Cardiac muscle cell (in vitro differentiated cells and primary cell): Measurements from ENCODE around the gene BCCIP. TPM values are rescaled to one million over a fixed set of nuclear protein-coding genes. Genes with fewer than 3 reads are reported as not detected.

ENCODE experiments used
- DNase-seq, 2 donors: peaks; one replicate each; pipeline versions ENCODE4 v3.0.0 to v3.0.0-alpha.2; 2010 to 2017; ENCODE audit warnings: low read depth in 1 of 2, low spot score in 1 of 2
- H3K27ac ChIP-seq: fragments of 200-600 bp; sonication (generic); 2 replicates; pipeline ENCODE4 v1.5.1; 2016
- H3K27me3 ChIP-seq: fragments of 200-600 bp; sonication (generic); 2 replicates; pipeline ENCODE4 v1.6.0; 2016; ENCODE audit warnings: control low read depth
- H3K36me3 ChIP-seq: fragments of 200-600 bp; sonication (generic); 2 replicates; pipeline ENCODE4 v1.5.1; 2016; ENCODE audit warnings: control low read depth
- H3K4me1 ChIP-seq: fragments of 200-600 bp; sonication (generic); 2 replicates; pipeline ENCODE4 v1.8.1; 2017; ENCODE audit warnings: low read depth, mild to moderate bottlenecking, mixed run types
- H3K4me3 ChIP-seq: fragments of 200-600 bp; sonication (generic); 2 replicates; pipeline ENCODE4 v1.5.1; 2016; ENCODE audit warnings: mild to moderate bottlenecking
- H3K9me3 ChIP-seq: fragments of 200-600 bp; sonication (generic); 2 replicates; pipeline ENCODE4 v1.5.1; 2017; ENCODE audit warnings: low read depth, mild to moderate bottlenecking, control low read depth
- polyA plus RNA-seq: library from polyadenylated mRNA; unstranded; fragments of >200 nt; fragmentation: Nextera tagmentation; extraction: Ambion mirVana; gene quantifications from 2 replicates; pipeline ENCODE4 v1.2.1, GENCODE V29; 2016
- total RNA-seq: library from RNA; depleted of rRNA; stranded (reverse); fragments of >200 nt; gene quantifications from 2 replicates; pipeline ENCODE4 v1.2.3, GENCODE V29; 2016
- TF ChIP-seq, protein P1 (sequence below): IDR thresholded peaks from 2 replicates; pipeline ENCODE4 v1.5.1; 2012; ENCODE audit warnings: low read depth, mild to moderate bottlenecking, low read length

BCCIP gene
- total and polyA plus RNA-seq, 2 experiments from 2014 or later, result 34.2 to 93.9 TPM

DNA sequence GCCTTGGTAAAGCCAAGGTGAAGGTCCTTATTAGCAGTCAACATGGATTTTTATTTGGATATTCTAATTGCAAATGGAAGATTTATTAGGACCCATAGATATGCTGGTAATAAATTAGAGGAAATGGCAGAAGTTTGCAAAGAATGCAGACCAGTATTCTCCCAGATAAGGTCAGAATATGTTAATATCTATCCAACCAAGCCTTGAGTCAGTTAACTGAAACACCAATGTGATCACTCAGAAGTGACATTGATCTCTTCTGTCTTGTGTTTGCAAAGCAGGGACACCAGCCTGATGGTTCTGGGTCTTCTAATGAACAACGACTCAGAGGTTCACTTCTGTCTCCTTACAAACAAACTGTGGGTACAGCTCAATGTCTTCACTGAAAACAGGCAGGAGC, 21.8 kb upstream of the BCCIP start:
- Histone ChIP-seq H3K4me3 (no peak overlapping the region), H3K9me3 (no peaks in the 10 kb centered on the region), H3K4me1 (no peaks in the 10 kb centered on the region), H3K27ac (no peak overlapping the region), H3K36me3 (peaks cover 14% of the 10 kb centered on the region), H3K27me3 (no peaks in the 10 kb centered on the region)
- TF ChIP-seq, protein P1, sequence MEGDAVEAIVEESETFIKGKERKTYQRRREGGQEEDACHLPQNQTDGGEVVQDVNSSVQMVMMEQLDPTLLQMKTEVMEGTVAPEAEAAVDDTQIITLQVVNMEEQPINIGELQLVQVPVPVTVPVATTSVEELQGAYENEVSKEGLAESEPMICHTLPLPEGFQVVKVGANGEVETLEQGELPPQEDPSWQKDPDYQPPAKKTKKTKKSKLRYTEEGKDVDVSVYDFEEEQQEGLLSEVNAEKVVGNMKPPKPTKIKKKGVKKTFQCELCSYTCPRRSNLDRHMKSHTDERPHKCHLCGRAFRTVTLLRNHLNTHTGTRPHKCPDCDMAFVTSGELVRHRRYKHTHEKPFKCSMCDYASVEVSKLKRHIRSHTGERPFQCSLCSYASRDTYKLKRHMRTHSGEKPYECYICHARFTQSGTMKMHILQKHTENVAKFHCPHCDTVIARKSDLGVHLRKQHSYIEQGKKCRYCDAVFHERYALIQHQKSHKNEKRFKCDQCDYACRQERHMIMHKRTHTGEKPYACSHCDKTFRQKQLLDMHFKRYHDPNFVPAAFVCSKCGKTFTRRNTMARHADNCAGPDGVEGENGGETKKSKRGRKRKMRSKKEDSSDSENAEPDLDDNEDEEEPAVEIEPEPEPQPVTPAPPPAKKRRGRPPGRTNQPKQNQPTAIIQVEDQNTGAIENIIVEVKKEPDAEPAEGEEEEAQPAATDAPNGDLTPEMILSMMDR, result no peak
- DNase-seq, result no peak

DNA sequence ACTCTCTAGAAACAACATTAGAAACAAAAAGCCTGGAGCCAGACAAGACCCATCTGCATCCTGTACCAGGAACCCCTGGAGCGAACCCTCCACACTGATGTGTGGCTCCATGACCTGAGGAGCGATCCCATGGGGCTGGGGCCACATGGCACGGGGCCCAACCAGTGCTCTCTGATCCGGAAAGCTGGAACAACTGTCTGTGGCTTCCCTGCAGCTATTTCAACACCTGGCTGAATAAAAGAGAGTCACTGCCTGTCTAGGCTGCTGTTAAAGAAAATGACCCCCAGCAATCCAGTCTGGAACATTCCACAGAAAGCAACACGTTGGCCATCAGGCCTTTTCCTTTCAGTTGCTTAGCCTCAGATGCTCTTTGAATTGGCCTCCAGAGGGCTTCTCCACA, 21.2 kb upstream of the BCCIP start:
- DNase-seq, result no peak
- peaks cover 11% of the 10 kb centered on the region for H3K36me3 ChIP-seq
- no peaks in the 10 kb centered on the region for H3K27me3 ChIP-seq
- H3K4me1 ChIP-seq, result no peaks in the 10 kb centered on the region
- no peaks in the 10 kb centered on the region for H3K9me3 ChIP-seq
- H3K27ac ChIP-seq, result no peak overlapping the region
- TF ChIP-seq, protein P1, result no peak
- no peak overlapping the region for H3K4me3 ChIP-seq

DNA sequence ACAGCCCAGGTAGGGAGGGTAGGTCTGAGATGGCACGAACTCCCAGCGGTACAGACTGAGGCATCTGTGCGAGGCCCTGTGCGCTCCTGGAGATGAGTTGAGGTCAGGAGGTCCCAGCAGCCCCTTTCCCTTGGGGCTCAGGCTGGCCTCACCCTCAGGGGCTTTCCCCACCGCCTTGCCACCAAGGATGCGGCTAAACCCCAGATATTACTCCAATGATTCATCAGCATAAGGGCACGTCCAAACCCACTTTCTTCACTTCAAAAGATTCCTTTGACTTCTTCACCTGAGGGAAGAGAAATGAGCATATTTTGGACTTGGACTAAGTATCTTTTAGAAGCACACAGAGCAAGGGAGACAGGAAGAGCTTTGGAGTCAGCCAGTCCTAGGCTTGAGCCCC, 20.6 kb upstream of the BCCIP start:
- H3K9me3 ChIP-seq, result no peaks in the 10 kb centered on the region
- no peak overlapping the region for H3K27ac ChIP-seq
- H3K36me3 ChIP-seq, result peaks cover 7% of the 10 kb centered on the region
- no peak for DNase-seq
- H3K4me3 ChIP-seq, result no peak overlapping the region
- H3K27me3 ChIP-seq, result no peaks in the 10 kb centered on the region
- no peaks in the 10 kb centered on the region for H3K4me1 ChIP-seq
- TF ChIP-seq, protein P1, result no peak

DNA sequence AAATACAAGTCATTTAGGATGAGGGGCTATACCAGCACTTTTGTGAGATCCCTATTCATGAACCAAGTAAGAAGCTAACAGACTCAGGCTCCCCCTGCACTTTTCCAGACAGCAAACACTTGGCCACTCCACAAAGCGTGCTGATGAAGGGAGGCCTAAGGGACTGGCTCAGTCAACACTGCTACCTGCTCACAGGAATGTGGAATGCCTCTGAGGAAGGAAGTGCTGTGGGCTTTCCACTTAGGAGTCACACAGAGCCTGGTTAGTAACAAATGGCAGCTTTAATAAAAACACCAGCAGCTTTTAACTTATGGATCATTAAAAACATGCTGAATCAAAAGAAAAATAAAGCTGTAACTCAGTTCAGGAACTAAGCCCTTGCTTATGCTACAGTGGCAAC, 15.3 kb upstream of the BCCIP start:
- Histone ChIP-seq H3K4me1 (no peaks in the 10 kb centered on the region), H3K36me3 (peaks cover 14% of the 10 kb centered on the region), H3K27ac (no peak overlapping the region), H3K9me3 (no peaks in the 10 kb centered on the region), H3K4me3 (no peak overlapping the region), H3K27me3 (no peaks in the 10 kb centered on the region)
- TF ChIP-seq, protein P1, result no peak
- no peak for DNase-seq

DNA sequence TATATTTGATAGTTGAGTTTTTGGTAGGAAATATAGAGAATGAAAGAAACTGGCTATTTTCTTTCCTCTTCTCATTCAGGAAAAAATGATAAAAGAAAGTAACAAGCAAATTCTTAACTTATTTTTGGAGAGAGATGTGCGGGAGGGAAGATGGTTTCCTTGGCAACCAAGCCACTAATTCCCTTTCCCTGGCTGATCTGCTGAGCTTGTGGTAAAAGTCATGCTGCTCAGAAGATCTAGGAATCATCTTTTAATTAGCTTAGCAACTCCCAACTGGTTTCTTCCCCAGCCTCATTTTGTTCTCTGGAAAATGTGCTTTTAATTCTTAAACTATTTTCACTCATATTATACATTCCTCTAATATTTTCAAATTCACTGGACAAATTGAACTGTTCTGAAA, 12.1 kb upstream of the BCCIP start:
- Histone ChIP-seq H3K27ac (no peak overlapping the region), H3K9me3 (no peaks in the 10 kb centered on the region), H3K4me1 (no peaks in the 10 kb centered on the region), H3K36me3 (peaks cover 17% of the 10 kb centered on the region), H3K27me3 (no peaks in the 10 kb centered on the region), H3K4me3 (no peak overlapping the region)
- TF ChIP-seq, protein P1, result no peak
- no peak for DNase-seq

DNA sequence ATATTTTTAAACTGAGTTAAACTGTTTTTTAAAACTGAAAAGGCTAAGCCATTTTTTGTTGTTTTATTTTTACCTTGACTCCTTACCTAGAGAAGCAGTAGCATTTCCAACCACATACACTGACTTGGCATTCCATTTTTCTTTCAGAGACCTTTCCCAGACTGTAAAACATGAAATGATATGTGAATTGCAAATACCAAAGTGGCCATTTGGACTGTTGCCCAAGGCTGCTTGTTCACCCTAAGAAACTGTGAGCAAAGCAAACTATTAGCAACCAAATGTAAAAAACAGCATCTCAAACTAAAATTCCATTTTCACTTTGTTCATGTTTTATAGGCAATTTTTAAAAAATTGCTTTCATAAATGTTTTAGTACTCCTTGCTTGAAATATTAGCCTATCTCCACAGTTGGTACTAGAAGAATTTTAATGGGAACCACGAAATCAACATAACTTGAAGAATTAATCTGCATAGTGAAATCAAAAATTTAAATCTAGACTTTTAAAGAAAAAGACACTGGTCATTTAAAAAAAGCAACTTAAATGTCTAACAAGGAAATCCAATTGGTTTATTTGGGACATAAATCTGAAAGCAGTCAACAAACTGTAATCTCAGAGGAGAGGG, 11.1 kb upstream of the BCCIP start:
- H3K27me3 ChIP-seq, result no peaks in the 10 kb centered on the region
- no peaks in the 10 kb centered on the region for H3K9me3 ChIP-seq
- peaks cover 17% of the 10 kb centered on the region for H3K36me3 ChIP-seq
- peak in 1 of 2 donors; percentile 42 for DNase-seq
- TF ChIP-seq, protein P1, result no peak
- no peak overlapping the region for H3K27ac ChIP-seq
- peaks cover 5% of the 10 kb centered on the region for H3K4me1 ChIP-seq
- H3K4me3 ChIP-seq, result no peak overlapping the region
